GM19395 (cell line): Measurements from ENCODE around the gene TIMM9.
"Not testable (repeated sequence)": the region's sequence is repeated elsewhere in the genome, so short reads cannot be mapped to it uniquely, and the experiment has no call there.

Experiments used
- ATAC-seq: cut with Tn5 transposase; IDR thresholded peaks from one replicate; pipeline ENCODE4 v1.9.1; 2021; ENCODE audit warnings: mild to moderate bottlenecking, moderate library complexity; ENCODE audit not compliant: unreplicated experiment

The TIMM9 gene

GRCh38 chr14:58398895-58399294 is 28.4 kb downstream of the TIMM9 start:
- no peak for ATAC-seq

- no peak for ATAC-seq
Measured at GRCh38 chr14:58398495-58398894, 28.8 kb downstream of the TIMM9 start.

- no peak for ATAC-seq
Measured at GRCh38 chr14:58397156-58397555, 30.2 kb downstream of the TIMM9 start.

- peak; percentile 90 for ATAC-seq
Measured at GRCh38 chr14:58395812-58396788, 31.2 kb downstream of the TIMM9 start, which contains the start of gene TOMM20L. Gene TOMM20L, plus strand, starts transcription at chr14:58395930. Its CDS starts 28 bp downstream, at chr14:58395958.

GRCh38 chr14:58395562-58395811 is 31.8 kb downstream of the TIMM9 start:
- no peak for ATAC-seq

- no peak for ATAC-seq
Measured at GRCh38 chr14:58390830-58391229, 36.5 kb downstream of the TIMM9 start.

GRCh38 chr14:58376791-58377190 is 50.5 kb downstream of the TIMM9 start:
- no peak for ATAC-seq

GRCh38 chr14:58368956-58369355 is 58.4 kb downstream of the TIMM9 start:
- no peak for ATAC-seq

- no peak for ATAC-seq
Measured at GRCh38 chr14:58367296-58367695, 60.0 kb downstream of the TIMM9 start.

GRCh38 chr14:58364316-58364715 is 63.0 kb downstream of the TIMM9 start:
- no peak for ATAC-seq

- ATAC-seq, result no peak
Measured at GRCh38 chr14:58362798-58363412, 64.4 kb downstream of the TIMM9 start.

- ATAC-seq, result not testable (repeated sequence)
Measured at GRCh38 chr14:58362272-58362671, 65.1 kb downstream of the TIMM9 start.
